Naive B cell (primary cell): ENCODE results near the gene LUM. TPM values are rescaled to one million over a fixed set of nuclear protein-coding genes. Genes with fewer than 3 reads are reported as not detected.

Experiments used
- ATAC-seq, 2 donors: fragments of 150-1000 bp; cut with Tn5 transposase; 2 replicates each; pipeline ENCODE4 v1.10.0; 2021; ENCODE audit warnings: low read depth in 2 of 2, mild to moderate bottlenecking in 2 of 2, moderate library complexity in 2 of 2
- DNase-seq: peaks from one replicate; pipeline ENCODE4 v3.0.0; 2022
- H3K27ac Mint-ChIP-seq, 6 donors: one replicate each; pipeline ENCODE4 v1.8.0; 2020 to 2022; ENCODE audit warnings: mild to moderate bottlenecking in 6 of 6, mixed read lengths in 6 of 6, moderate library complexity in 5 of 6, inconsistent platforms in 2 of 6
- H3K27me3 Mint-ChIP-seq, 3 donors: one replicate each; pipeline ENCODE4 v1.8.0; 2021 to 2022; ENCODE audit warnings: mixed read lengths in 3 of 3, mild to moderate bottlenecking in 1 of 3
- H3K36me3 Mint-ChIP-seq, 2 donors: one replicate each; pipeline ENCODE4 v1.8.0; 2020 to 2022; ENCODE audit warnings: mixed read lengths in 2 of 2, inconsistent platforms in 1 of 2, mild to moderate bottlenecking in 1 of 2
- H3K4me1 Mint-ChIP-seq, 3 donors: one replicate each; pipeline ENCODE4 v1.8.0; 2020 to 2022; ENCODE audit warnings: mixed read lengths in 3 of 3, inconsistent platforms in 1 of 3, mild to moderate bottlenecking in 1 of 3, moderate library complexity in 1 of 3
- H3K4me3 Mint-ChIP-seq, 8 donors: one replicate each; pipeline ENCODE4 v1.8.0; 2020 to 2022; ENCODE audit warnings: mild to moderate bottlenecking in 8 of 8, mixed read lengths in 8 of 8, moderate library complexity in 8 of 8, inconsistent platforms in 2 of 8
- H3K9me3 Mint-ChIP-seq, 7 donors: one replicate each; pipeline ENCODE4 v1.8.0; 2020 to 2022; ENCODE audit warnings: mixed read lengths in 7 of 7, mild to moderate bottlenecking in 5 of 7, inconsistent platforms in 2 of 7, moderate library complexity in 1 of 7
- polyA plus RNA-seq, 6 donors: library from polyadenylated mRNA; unstranded; fragments of 300-500 nt; fragmentation: Illumina TruSeq; gene quantifications; one replicate each; pipeline ENCODE4 v1.2.3, GENCODE V29; 2021; ENCODE audit warnings: low read depth in 6 of 6

LUM gene
- polyA plus RNA-seq, 6 donors from 2014 or later = not detected

GRCh38 chr12:91055976-91056375 is 55.3 kb downstream of the LUM start:
- Mint-ChIP-seq H3K4me3 (no peak overlapping the region), H3K36me3 (no peaks in the 10 kb centered on the region), H3K9me3 (no peaks in the 10 kb centered on the region), H3K27ac (no peak overlapping the region), H3K27me3 (peaks cover 0 to 5% (median 0%) of the 10 kb centered on the region in 3 donors), H3K4me1 (no peaks in the 10 kb centered on the region)
- ATAC-seq = no peak
- DNase-seq = no peak

- H3K4me3 Mint-ChIP-seq = no peak overlapping the region
- H3K36me3 Mint-ChIP-seq = no peaks in the 10 kb centered on the region
- DNase-seq (no peak), ATAC-seq (no peak)
- no peaks in the 10 kb centered on the region for H3K4me1 Mint-ChIP-seq
- H3K27ac Mint-ChIP-seq = no peak overlapping the region
- peaks cover 0 to 5% (median 0%) of the 10 kb centered on the region in 3 donors for H3K27me3 Mint-ChIP-seq
- no peaks in the 10 kb centered on the region for H3K9me3 Mint-ChIP-seq
Observed at GRCh38 chr12:91053951-91054715, 57.2 kb downstream of the LUM start.

Other genes with a start within 250 kb of the LUM start
- not detected for gene CCER1, start 156.3 kb downstream of the LUM start, polyA plus RNA-seq
- not detected for gene EPYC, start 106.5 kb downstream of the LUM start, polyA plus RNA-seq
- gene KERA, start 53.5 kb downstream of the LUM start, polyA plus RNA-seq = not detected
- gene DCN, start 71.3 kb upstream of the LUM start, polyA plus RNA-seq = not detected